ENCODE data around the gene TMEM87A.

- TF ChIP-seq CTCF (IDR thresholded peaks at IDR 0.05; ENCODE audit: low read length), result no peak
- TF ChIP-seq EZH2 (optimal IDR thresholded peaks at IDR 0.05; ENCODE audit: low read depth, low read length), result no peak
These were observed 57.1 kb downstream of the TMEM87A start for GRCh38 chr15:42215913-42216829.

Data from MM.1S (cell line).